ENCODE measurements around the gene ABCC5. TPM values are rescaled to one million over a fixed set of nuclear protein-coding genes. Genes with fewer than 3 reads are reported as not detected.
"Not testable (repeated sequence)": the region's sequence is repeated elsewhere in the genome, so short reads cannot be mapped to it uniquely, and the experiment has no call there.

ABCC5 gene
- total RNA-seq: 10 to 100 TPM; 18.2 to 22.4 TPM

DNA sequence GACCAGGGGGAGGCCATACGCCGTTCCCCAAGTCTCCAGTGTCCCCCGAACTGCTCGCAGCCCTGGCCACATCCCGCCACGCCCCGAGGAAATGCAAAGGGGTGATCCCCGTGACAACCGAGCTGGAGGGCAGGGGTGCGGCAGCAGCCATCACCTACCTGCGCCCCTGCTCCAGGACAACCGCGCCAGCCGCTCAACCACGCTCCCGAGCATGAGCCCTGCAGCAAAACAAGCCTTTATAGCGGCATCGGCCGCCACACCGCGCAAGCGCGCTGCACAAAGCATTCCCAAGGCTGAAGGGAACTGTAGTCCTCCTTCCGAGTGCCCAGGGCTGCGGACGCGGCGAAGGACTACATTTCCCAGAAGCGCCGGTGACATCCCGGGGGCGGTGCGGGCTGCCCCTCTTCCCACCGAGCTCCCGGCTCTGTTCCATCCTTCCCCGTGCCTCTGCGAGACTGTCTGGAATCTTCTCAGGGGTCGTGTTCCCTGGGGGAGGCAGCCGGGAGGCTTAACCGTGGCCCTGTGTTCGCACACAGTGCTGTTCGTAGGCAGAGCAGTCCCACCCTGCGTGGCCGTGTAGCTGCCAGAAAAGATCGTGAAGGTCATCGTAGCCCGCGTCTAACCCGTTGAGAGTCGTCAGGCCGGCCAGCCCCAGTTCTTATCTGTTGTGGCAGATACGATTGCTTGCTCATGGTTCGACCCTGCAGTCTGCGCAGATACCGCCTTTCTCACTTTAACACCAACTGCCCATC is at the start of gene ABCC5:
Gene ABCC5 (minus strand): TSS at position 213 of the 752 bp plus-strand sequence. CDS start 3,492 bp downstream, outside the sequence.
- peak; percentile 91 to 92 for ATAC-seq (replicated peaks in 1 of 2)
- peaks cover 8% of the 10 kb centered on the region for H3K27me3 Mint-ChIP-seq (ENCODE audit: low read depth)
- peak within 1 kb of the TSS; percentile 99 to 100 for H3K4me3 Mint-ChIP-seq
- DNase-seq: peak; percentile 82 to 83
- H3K9me3 Mint-ChIP-seq: no peaks in the 10 kb centered on the region
- H3K36me3 Mint-ChIP-seq (ENCODE audit: insufficient read depth in 2 of 2): peaks cover 1 to 6% of the 10 kb centered on the region in 2 donors
- H3K27ac Mint-ChIP-seq: peak within 1 kb of the TSS; percentile 94
- peaks cover 32% of the 10 kb centered on the region for H3K4me1 Mint-ChIP-seq (ENCODE audit: low read depth)

DNA sequence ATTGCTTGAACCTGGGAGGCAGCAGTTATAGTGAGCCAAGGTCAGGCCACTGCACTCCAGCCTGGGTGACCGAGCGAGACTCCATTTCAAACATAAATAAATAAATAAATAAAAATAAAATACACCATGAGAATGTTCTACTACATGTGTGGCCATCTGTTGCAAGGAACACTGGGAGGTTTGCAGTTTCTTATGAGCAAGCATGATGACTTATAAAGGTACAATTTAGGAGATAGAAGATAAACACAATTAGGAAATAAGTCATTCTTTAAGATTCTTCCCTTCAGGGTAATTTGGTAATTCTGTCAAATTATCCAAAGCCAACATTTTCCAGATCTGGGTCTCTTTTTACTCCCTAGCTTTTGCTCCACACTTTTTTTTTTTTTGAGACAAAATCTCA is 48.5 kb upstream of the ABCC5 start:
- H3K36me3 Mint-ChIP-seq (ENCODE audit: insufficient read depth in 2 of 2): peaks cover 2 to 3% of the 10 kb centered on the region in 2 donors
- no peak overlapping the region for H3K27ac Mint-ChIP-seq
- no peak for ATAC-seq (replicated peaks in 1 of 2)
- H3K27me3 Mint-ChIP-seq (ENCODE audit: low read depth): peaks cover 8% of the 10 kb centered on the region
- H3K9me3 Mint-ChIP-seq: peaks cover 0 to 4% of the 10 kb centered on the region in 2 donors
- H3K4me3 Mint-ChIP-seq: no peak overlapping the region
- no peak for DNase-seq
- H3K4me1 Mint-ChIP-seq (ENCODE audit: low read depth): no peaks in the 10 kb centered on the region

DNA sequence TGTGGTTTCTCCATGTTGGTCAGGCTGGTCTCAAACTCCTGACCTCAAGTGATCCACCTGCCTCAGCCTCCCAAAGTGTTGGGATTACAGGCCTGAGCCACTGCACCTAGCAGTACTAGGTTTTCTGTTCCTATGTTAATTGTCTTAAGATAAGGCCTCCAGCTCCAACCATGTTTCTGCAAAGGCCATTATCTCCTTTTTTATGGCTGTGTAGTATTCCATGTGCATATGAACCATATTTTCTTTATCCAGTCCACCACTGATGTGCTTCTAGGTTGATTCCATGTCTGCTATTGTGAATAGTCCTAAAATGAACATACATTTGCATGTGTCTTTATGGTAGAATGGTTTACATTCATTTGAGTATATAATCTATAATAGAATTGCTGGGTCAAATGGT is 45.0 kb upstream of the ABCC5 start:
- H3K36me3 Mint-ChIP-seq (ENCODE audit: insufficient read depth in 2 of 2): no peaks in the 10 kb centered on the region
- no peaks in the 10 kb centered on the region for H3K27me3 Mint-ChIP-seq (ENCODE audit: low read depth)
- no peak for ATAC-seq (replicated peaks in 1 of 2)
- H3K27ac Mint-ChIP-seq: no peak overlapping the region
- no peak overlapping the region for H3K4me3 Mint-ChIP-seq
- DNase-seq: no peak
- no peaks in the 10 kb centered on the region for H3K4me1 Mint-ChIP-seq (ENCODE audit: low read depth)
- H3K9me3 Mint-ChIP-seq: no peaks in the 10 kb centered on the region

DNA sequence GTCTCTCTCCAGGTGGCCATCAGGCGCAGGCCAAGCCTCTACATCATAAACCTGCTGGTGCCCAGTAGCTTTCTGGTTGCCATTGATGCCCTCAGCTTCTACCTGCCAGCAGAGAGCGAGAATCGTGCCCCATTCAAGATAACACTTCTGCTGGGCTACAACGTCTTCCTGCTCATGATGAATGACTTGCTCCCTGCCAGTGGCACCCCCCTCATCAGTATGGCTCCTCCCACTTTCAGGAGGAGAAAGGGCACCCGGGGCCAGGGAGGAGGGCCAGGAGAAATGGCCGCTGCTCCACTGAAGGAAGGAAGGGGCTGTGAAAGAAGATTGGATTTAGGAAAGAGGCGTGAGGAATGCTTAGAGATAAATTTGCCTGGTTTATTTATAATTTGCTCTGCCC is 41.7 kb upstream of the ABCC5 start:
- Mint-ChIP-seq H3K4me3 (no peak overlapping the region), H3K9me3 (no peaks in the 10 kb centered on the region), H3K36me3 (ENCODE audit: insufficient read depth in 2 of 2) (no peaks in the 10 kb centered on the region)

DNA sequence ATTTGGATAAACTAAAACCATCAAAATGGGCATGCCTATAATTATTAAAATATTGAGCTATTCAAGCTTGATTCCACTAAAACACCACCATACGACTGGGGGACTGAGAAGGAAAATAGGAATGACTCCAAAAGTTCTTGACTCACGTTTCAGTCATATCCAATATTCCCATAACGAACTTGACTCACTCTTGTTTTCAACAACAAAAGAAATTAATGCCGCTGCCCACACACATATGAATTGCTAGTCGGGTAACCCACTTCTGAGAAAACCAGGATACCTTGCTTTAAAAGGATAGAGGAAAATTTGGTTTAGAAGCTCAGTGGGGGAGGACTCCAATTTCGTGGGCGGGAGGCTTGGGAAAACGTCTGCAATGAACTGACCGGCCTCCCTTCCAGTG is 40.3 kb upstream of the ABCC5 start:
- Mint-ChIP-seq H3K36me3 (ENCODE audit: insufficient read depth in 2 of 2) (no peaks in the 10 kb centered on the region), H3K27me3 (ENCODE audit: low read depth) (no peaks in the 10 kb centered on the region), H3K27ac (no peak overlapping the region), H3K9me3 (no peaks in the 10 kb centered on the region), H3K4me1 (ENCODE audit: low read depth) (no peaks in the 10 kb centered on the region), H3K4me3 (no peak overlapping the region)
- no peak for DNase-seq
- no peak for ATAC-seq (replicated peaks in 1 of 2)

More for the DNA sequence above, 41.7 kb upstream of the ABCC5 start:
- no peak overlapping the region for H3K27ac Mint-ChIP-seq
- no peaks in the 10 kb centered on the region for H3K27me3 Mint-ChIP-seq (ENCODE audit: low read depth)
- no peaks in the 10 kb centered on the region for H3K4me1 Mint-ChIP-seq (ENCODE audit: low read depth)
- DNase-seq: no peak
- ATAC-seq (replicated peaks in 1 of 2): no peak

DNA sequence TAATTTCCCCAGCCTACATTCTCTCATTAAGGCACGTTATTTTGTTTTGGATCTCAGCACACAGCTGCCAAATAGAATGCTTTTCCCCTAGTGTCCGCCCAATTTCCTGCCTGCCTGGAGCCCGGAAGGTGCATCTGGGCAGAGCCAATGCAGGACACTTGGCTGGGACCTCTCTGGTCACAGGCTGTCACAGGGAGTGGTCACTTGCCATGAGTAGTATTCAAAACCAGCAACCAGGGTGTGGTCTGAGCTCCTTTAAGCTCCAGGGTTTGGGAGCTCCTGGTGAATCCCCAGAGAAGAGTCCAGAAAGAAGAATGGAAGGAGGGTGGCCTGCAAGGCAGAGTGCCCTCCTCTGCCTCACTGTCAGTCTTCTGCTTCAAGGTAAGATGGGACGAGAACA is 35.1 kb upstream of the ABCC5 start, which contains the start of gene HTR3C:
Gene HTR3C (plus strand): TSS at position 281 of the 400 bp plus-strand sequence. CDS start 34 bp downstream, at position 315.
- Mint-ChIP-seq H3K4me3 (no peak within 1 kb of the TSS), H3K36me3 (ENCODE audit: insufficient read depth in 2 of 2) (no peaks in the 10 kb centered on the region), H3K27me3 (ENCODE audit: low read depth) (peaks cover 16% of the 10 kb centered on the region), H3K9me3 (no peaks in the 10 kb centered on the region), H3K4me1 (ENCODE audit: low read depth) (no peaks in the 10 kb centered on the region), H3K27ac (no peak within 1 kb of the TSS)
- DNase-seq (no peak), ATAC-seq (replicated peaks in 1 of 2) (no peak)

DNA sequence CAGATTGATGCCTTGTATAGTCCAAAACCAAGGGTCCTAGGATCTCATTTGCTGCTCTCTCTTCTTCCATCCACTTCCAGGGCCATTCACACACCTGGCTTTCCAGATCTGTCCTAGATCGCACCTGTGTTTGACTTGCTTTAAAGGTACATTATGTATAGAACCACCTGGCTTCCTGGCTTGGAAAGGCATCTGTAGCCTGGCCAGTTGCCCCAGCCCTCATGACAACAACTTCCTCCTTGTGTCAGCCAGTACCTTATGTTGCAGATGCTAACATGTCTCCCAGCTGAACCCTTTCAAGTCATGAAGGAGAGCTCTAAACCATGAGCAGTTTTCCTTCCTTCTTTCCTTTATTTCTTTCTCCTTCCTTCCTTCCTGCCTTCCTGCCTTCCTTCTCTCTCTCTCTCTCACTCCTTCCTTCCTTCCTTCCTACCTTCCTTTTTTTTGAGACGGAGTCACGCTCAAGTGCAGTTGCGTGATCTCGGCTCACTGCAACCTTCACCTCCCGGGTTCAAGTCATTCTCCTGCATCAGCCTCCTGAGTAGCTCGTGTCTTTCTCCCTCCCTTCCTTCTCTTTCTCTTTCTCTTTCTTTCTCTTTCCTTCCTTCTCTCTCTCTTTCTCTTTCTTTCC is 32.6 kb upstream of the ABCC5 start:
- peaks cover 16% of the 10 kb centered on the region for H3K27me3 Mint-ChIP-seq (ENCODE audit: low read depth)
- no peak overlapping the region for H3K27ac Mint-ChIP-seq
- DNase-seq (no peak), ATAC-seq (replicated peaks in 1 of 2) (no peak)
- H3K4me3 Mint-ChIP-seq: no peak overlapping the region
- no peaks in the 10 kb centered on the region for H3K36me3 Mint-ChIP-seq (ENCODE audit: insufficient read depth in 2 of 2)
- no peaks in the 10 kb centered on the region for H3K9me3 Mint-ChIP-seq
- no peaks in the 10 kb centered on the region for H3K4me1 Mint-ChIP-seq (ENCODE audit: low read depth)

DNA sequence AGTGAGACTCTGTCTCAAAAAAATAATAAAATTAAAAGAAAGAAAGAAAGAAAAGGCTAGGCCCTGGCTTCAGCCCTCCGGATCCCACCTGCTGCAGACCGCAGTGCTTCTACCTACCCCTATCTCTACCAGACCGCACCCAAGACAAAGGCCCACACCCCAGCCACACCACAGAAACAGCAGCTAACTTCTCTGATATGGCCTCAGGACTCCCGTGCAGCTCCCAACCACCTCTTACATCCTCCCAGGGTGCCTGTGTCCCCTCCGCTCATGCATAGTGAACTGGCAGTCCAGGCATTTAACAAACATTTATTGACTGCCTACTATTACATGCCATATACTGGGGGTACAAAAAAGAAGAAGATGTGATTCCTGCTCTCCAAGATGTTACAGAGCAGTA is 28.3 kb upstream of the ABCC5 start:
- H3K9me3 Mint-ChIP-seq: no peaks in the 10 kb centered on the region
- no peak overlapping the region for H3K27ac Mint-ChIP-seq

DNA sequence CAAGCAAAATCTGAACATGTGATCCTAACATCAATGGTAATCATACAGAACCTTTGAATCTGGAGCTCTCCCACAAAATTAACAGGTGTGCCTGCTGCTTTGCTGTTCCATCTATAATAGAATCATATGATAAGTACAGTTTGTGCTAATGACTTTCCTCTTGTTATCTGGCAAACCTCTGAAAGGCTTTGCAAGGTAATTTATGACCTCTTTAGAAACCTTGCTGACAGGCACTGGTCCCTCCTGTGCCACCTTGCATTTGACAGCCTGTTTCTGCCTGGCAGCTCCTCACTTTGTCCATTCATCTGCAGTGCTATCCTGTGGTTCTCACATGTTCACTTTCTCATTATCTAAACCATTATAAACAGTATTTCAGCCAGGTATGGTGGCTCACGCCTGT is 24.9 kb upstream of the ABCC5 start:
- Mint-ChIP-seq H3K27me3 (ENCODE audit: low read depth) (no peaks in the 10 kb centered on the region), H3K36me3 (ENCODE audit: insufficient read depth in 2 of 2) (no peaks in the 10 kb centered on the region), H3K4me3 (no peak overlapping the region), H3K9me3 (no peaks in the 10 kb centered on the region), H3K4me1 (ENCODE audit: low read depth) (no peaks in the 10 kb centered on the region), H3K27ac (no peak overlapping the region)
- no peak for ATAC-seq (replicated peaks in 1 of 2)
- no peak for DNase-seq

More for the DNA sequence above, 28.3 kb upstream of the ABCC5 start:
- Mint-ChIP-seq H3K36me3 (ENCODE audit: insufficient read depth in 2 of 2) (no peaks in the 10 kb centered on the region), H3K4me3 (no peak overlapping the region), H3K27me3 (ENCODE audit: low read depth) (peaks cover 6% of the 10 kb centered on the region), H3K4me1 (ENCODE audit: low read depth) (no peaks in the 10 kb centered on the region)
- DNase-seq: no peak
- no peak for ATAC-seq (replicated peaks in 1 of 2)

DNA sequence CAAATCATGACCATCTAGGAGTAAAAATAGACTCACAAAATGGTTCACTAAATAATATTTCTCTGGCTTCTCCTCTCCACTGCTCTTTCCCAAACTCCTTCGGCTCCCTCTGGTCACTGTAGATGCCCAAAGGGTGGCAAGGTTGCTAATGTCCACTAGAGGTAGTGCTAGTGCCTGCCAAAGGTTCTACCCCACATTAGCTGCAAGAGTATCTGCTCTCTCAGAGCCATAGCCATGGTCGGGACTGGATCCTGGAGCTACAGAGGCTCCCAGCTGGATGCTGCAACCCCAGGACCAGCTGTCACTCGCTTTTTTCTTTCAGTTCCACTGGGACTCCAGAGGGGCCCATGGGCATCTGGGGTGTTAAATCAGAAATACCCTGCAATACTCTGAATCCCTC is 22.3 kb upstream of the ABCC5 start:
- Mint-ChIP-seq H3K27me3 (ENCODE audit: low read depth) (no peaks in the 10 kb centered on the region), H3K4me3 (no peak overlapping the region)
- no peak for ATAC-seq (replicated peaks in 1 of 2)

DNA sequence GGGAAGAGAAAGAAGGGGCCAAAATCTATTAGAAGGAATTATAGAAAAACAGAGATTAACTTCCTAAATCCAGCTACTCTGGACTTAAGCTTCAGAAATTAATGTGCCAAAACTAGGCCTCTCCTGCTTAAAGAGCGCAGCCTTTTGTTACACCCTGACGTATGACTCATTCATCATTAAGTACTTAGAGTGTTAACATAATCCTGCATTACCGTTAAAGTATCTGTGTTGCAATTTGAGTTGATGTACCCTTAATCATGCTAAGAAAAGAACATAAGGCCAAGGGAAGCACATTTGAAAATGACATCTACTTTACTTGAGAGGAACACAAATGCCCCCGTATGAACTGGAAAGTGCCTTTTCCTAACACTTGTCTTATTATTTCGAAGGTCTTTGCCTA is 21.7 kb upstream of the ABCC5 start:
- Mint-ChIP-seq H3K9me3 (no peaks in the 10 kb centered on the region), H3K27ac (no peak overlapping the region), H3K36me3 (ENCODE audit: insufficient read depth in 2 of 2) (no peaks in the 10 kb centered on the region), H3K4me1 (ENCODE audit: low read depth) (no peaks in the 10 kb centered on the region), H3K27me3 (ENCODE audit: low read depth) (no peaks in the 10 kb centered on the region), H3K4me3 (no peak overlapping the region)
- ATAC-seq (replicated peaks in 1 of 2) (no peak), DNase-seq (no peak)

More for the DNA sequence above, 22.3 kb upstream of the ABCC5 start:
- H3K9me3 Mint-ChIP-seq: no peaks in the 10 kb centered on the region
- H3K27ac Mint-ChIP-seq: no peak overlapping the region
- no peak for DNase-seq
- no peaks in the 10 kb centered on the region for H3K36me3 Mint-ChIP-seq (ENCODE audit: insufficient read depth in 2 of 2)
- H3K4me1 Mint-ChIP-seq (ENCODE audit: low read depth): no peaks in the 10 kb centered on the region

DNA sequence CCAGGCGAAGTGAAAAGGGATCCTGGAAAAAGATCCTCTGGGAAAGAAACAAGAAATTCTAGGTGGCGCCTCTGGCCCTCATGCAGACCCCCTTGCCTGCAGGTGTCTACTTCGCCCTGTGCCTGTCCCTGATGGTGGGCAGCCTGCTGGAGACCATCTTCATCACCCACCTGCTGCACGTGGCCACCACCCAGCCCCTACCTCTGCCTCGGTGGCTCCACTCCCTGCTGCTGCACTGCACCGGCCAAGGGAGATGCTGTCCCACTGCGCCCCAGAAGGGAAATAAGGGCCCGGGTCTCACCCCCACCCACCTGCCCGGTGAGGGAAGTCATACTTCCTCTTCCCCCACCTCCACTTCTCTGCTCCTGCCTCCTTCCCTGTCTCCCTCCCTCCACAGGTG is 20.6 kb upstream of the ABCC5 start:
- H3K4me3 Mint-ChIP-seq, H3K27ac Mint-ChIP-seq: not testable (repeated sequence)

DNA sequence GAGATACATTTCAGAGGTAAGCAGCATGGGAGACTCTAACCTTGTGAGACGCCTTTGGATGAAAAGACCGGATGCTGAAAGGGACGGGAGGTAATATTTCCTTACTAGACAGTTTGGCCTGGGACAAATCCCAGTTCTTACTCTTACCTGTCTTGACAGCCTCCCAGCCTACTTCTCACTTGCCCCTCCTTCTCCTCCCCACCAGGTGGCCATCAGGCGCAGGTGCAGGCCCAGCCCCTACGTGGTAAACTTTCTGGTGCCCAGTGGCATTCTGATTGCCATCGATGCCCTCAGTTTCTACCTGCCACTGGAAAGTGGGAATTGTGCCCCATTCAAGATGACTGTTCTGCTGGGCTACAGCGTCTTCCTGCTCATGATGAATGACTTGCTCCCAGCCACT is 20.1 kb upstream of the ABCC5 start:
- H3K4me3 Mint-ChIP-seq: no peak overlapping the region
- H3K36me3 Mint-ChIP-seq (ENCODE audit: insufficient read depth in 2 of 2): no peaks in the 10 kb centered on the region
- H3K4me1 Mint-ChIP-seq (ENCODE audit: low read depth): no peaks in the 10 kb centered on the region
- ATAC-seq (replicated peaks in 1 of 2) (no peak), DNase-seq (no peak)
- peaks cover 10% of the 10 kb centered on the region for H3K27me3 Mint-ChIP-seq (ENCODE audit: low read depth)
- no peaks in the 10 kb centered on the region for H3K9me3 Mint-ChIP-seq
- no peak overlapping the region for H3K27ac Mint-ChIP-seq

More for the DNA sequence above, 20.6 kb upstream of the ABCC5 start:
- not testable (repeated sequence) for H3K36me3 Mint-ChIP-seq (ENCODE audit: insufficient read depth in 2 of 2); ATAC-seq (replicated peaks in 1 of 2); H3K27me3 Mint-ChIP-seq (ENCODE audit: low read depth); H3K4me1 Mint-ChIP-seq (ENCODE audit: low read depth); H3K9me3 Mint-ChIP-seq; DNase-seq
